IMR-90 (cell line): ENCODE results near the gene PTGES3L.

ENCODE experiments used
- CTCF ChIP-seq: conservative IDR thresholded peaks from 2 replicates; pipeline ENCODE4 v1.5.1; 2012; ENCODE audit warnings: mild to moderate bottlenecking, low read depth, low read length, improper control_type of control experiment
- MXI1 ChIP-seq: IDR thresholded peaks from 2 replicates; pipeline ENCODE4 v1.6.1; 2012; ENCODE audit warnings: low read depth, mild to moderate bottlenecking, low read length, moderate library complexity, borderline replicate concordance

DNA sequence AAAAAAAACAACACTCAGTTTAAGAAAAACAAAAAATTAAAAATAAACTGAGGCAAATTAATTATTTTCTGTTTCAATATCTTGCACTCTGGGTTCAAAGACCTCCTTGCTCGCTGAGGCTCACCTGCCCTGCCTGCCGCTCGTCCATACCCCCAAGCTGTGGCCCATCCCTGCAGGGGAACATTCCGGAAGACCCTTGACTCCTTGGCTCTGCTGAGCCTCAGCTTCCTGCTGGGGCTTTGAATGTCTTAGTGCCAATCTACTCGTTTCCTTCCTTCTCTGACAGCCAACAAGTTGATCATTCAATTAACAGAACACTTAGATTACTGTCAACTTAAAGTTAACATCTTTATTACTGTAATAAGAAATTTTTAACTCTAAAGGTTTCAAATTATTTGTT is 55.0 kb downstream of the PTGES3L start:
- TF ChIP-seq MXI1 (no peak), CTCF (no peak)
